Endothelial cell of umbilical vein (primary cell): ENCODE data around the gene FAM168A. TPM values are rescaled to one million over a fixed set of nuclear protein-coding genes. Genes with fewer than 3 reads are reported as not detected.

ENCODE experiments used
- BruUV-seq: library from RNA; stranded (reverse); fragments of 400-500 nt; replicated peaks from 2 replicates; lab custom pipeline; 2021; lab: Mats Ljungman, UMichigan
- CTCF ChIA-PET: fragments of 300-600, 350-600 bp; sonication (Branson Sonifier 250); formaldehyde crosslinking; loops from one replicate; lab custom pipeline; 2021; ENCODE audit warnings: antibody characterized with exemption, inconsistent platforms; lab: Charles Lee
- POLR2A ChIA-PET: fragments of 300-600, 350-600 bp; sonication (Branson Sonifier 250); formaldehyde crosslinking; loops from one replicate; lab custom pipeline; 2021; ENCODE audit warnings: antibody characterized with exemption, inconsistent platforms; lab: Charles Lee
- DNase-seq: peaks from one replicate; pipeline ENCODE4 v3.0.0-alpha.2; 2011; ENCODE audit warnings: low read depth, low spot score
- FAIRE-seq: peaks from 2 replicates; lab custom pipeline; 2011; peaks lifted over from hg19 to GRCh38; lab: Jason Lieb, UNC
- H2AFZ ChIP-seq: 2 replicates; pipeline ENCODE4 v1.6.0; 2012; ENCODE audit warnings: low read depth, low read length, control low read depth, inconsistent platforms
- H3K27ac ChIP-seq: 2 replicates; pipeline ENCODE4 v1.5.1; 2011; ENCODE audit warnings: low read depth, mild to moderate bottlenecking, control low read depth, low read length, moderate library complexity; ENCODE audit not compliant: insufficient read depth
- H3K27me3 ChIP-seq, 2 experiments: 2 replicates each; pipeline versions ENCODE4 v1.6.0 to v1.6.1; 2011; ENCODE audit warnings: low read length in 2 of 2, mixed read lengths in 1 of 2; ENCODE audit not compliant: control insufficient read depth in 2 of 2, insufficient read depth in 2 of 2
- H3K36me3 ChIP-seq, 2 experiments: 2 replicates in 1 of 2; 3 replicates in 1 of 2; pipeline ENCODE4 v1.5.1; 2011; ENCODE audit warnings: low read length in 2 of 2, mild to moderate bottlenecking in 1 of 2, moderate library complexity in 1 of 2; ENCODE audit not compliant: control insufficient read depth in 2 of 2, insufficient read depth in 2 of 2; ENCODE audit errors: extremely low read depth in 1 of 2
- H3K4me1 ChIP-seq: 3 replicates; pipeline ENCODE4 v1.5.1; 2011; ENCODE audit warnings: mild to moderate bottlenecking, low read length; ENCODE audit not compliant: control insufficient read depth, insufficient read depth; ENCODE audit errors: extremely low read depth
- H3K4me2 ChIP-seq: 2 replicates; pipeline ENCODE4 v1.6.1; 2011; ENCODE audit warnings: low read length, control low read depth, mixed read lengths; ENCODE audit not compliant: insufficient read depth
- H3K4me3 ChIP-seq, 3 experiments: fragments of 200-600 bp in 1 of 3; sonication (generic), shearing (Covaris generic) in 1 of 3; replicated peaks in 1 of 3; 2 replicates each; pipeline ENCODE4 v1.5.1; 2011 to 2016; ENCODE audit warnings: control low read depth in 3 of 3, low read length in 3 of 3, mild to moderate bottlenecking in 2 of 3, inconsistent platforms in 1 of 3, low read depth in 1 of 3, moderate library complexity in 1 of 3; ENCODE audit not compliant: insufficient read depth in 1 of 3
- H3K79me2 ChIP-seq: 2 replicates; pipeline ENCODE4 v1.6.0; 2012; ENCODE audit warnings: low read length, inconsistent platforms; ENCODE audit not compliant: control insufficient read depth, insufficient read depth
- H3K9ac ChIP-seq: replicated peaks from 2 replicates; pipeline ENCODE3; 2011; ENCODE audit warnings: low read length, control low read depth; ENCODE audit not compliant: insufficient read depth; ENCODE audit errors: extremely low read depth
- H3K9me1 ChIP-seq: replicated peaks from 3 replicates; pipeline ENCODE4 v1.6.0; 2011; ENCODE audit warnings: mild to moderate bottlenecking, low read length; ENCODE audit not compliant: control insufficient read depth, insufficient read depth; ENCODE audit errors: extremely low read depth
- H3K9me3 ChIP-seq: replicated peaks from 2 replicates; pipeline ENCODE4 v1.5.1; 2012; ENCODE audit warnings: low read length, inconsistent platforms; ENCODE audit not compliant: control insufficient read depth, insufficient read depth
- H4K20me1 ChIP-seq: replicated peaks from 2 replicates; pipeline ENCODE3; 2011; ENCODE audit warnings: mild to moderate bottlenecking, low read length; ENCODE audit not compliant: control insufficient read depth, insufficient read depth; ENCODE audit errors: extremely low read depth
- CTCF ChIP-seq, 2 donors: IDR thresholded peaks; 1 replicate in 1 of 2; 2 replicates in 1 of 2; pipeline ENCODE4 v1.5.1; 2011; ENCODE audit warnings: low read length in 2 of 2, mild to moderate bottlenecking in 2 of 2, moderate library complexity in 2 of 2, control low read depth in 1 of 2, inconsistent platforms in 1 of 2, low read depth in 1 of 2; ENCODE audit not compliant: insufficient read depth in 1 of 2; ENCODE audit errors: extremely low read depth in 1 of 2
- EZH2 ChIP-seq: IDR thresholded peaks from 2 replicates; pipeline ENCODE4 v1.6.1; 2012; ENCODE audit warnings: borderline replicate concordance, low read depth, mild to moderate bottlenecking, moderate library complexity, low read length, inconsistent platforms; ENCODE audit not compliant: severe bottlenecking
- FOS ChIP-seq: IDR thresholded peaks from 2 replicates; pipeline ENCODE4 v1.6.1; 2011; ENCODE audit warnings: mild to moderate bottlenecking, low read length, moderate library complexity, borderline replicate concordance; ENCODE audit not compliant: insufficient read depth
- MAX ChIP-seq: IDR thresholded peaks from 2 replicates; pipeline ENCODE4 v1.6.1; 2011; ENCODE audit not compliant: insufficient read depth, insufficient read length
- MYC ChIP-seq: IDR thresholded peaks from one replicate; pipeline ENCODE4 v1.6.1; 2011; ENCODE audit warnings: mild to moderate bottlenecking, low read depth, low read length
- POLR2AphosphoS5 ChIP-seq: IDR thresholded peaks from 2 replicates; pipeline ENCODE4 v1.6.1; 2012; ENCODE audit warnings: low read depth, mild to moderate bottlenecking, control low read depth, low read length, moderate library complexity; ENCODE audit not compliant: insufficient read depth
- dilution Hi-C: fragments of 300-500 bp; cut with MboI; formaldehyde crosslinking; loops from one replicate; pipeline ENCODE4 v1.15.0; 2019; ENCODE audit warnings: low sequenced_read_pairs; ENCODE audit not compliant: extremely low pct_ligation_motif_present
- intact Hi-C: fragments of 100-400 bp; cut with micrococcal nuclease; formaldehyde crosslinking; loops from one replicate; pipeline ENCODE4 v1.10.0; 2022
- polyA plus RNA-seq, 4 experiments: library from polyadenylated mRNA; depleted of rRNA in 3 of 4; stranded (reverse) in 3 of 4; unstranded in 1 of 4; fragments of >200 nt; gene quantifications; 2 replicates each; pipeline versions ENCODE4 v1.2.1 to v1.2.3, GENCODE V29; 2011 to 2012; ENCODE audit warnings: missing spikeins in 1 of 4
- total RNA-seq: library from RNA; stranded (reverse); gene quantifications from 2 replicates; pipeline ENCODE4 v1.2.3, GENCODE V29; 2021

The FAM168A gene
- total and polyA plus RNA-seq, 2 donors (not counting 3 experiments of a cell fraction or from before 2014, with no cell fraction given) = 17.0 to 20.5 TPM

DNA sequence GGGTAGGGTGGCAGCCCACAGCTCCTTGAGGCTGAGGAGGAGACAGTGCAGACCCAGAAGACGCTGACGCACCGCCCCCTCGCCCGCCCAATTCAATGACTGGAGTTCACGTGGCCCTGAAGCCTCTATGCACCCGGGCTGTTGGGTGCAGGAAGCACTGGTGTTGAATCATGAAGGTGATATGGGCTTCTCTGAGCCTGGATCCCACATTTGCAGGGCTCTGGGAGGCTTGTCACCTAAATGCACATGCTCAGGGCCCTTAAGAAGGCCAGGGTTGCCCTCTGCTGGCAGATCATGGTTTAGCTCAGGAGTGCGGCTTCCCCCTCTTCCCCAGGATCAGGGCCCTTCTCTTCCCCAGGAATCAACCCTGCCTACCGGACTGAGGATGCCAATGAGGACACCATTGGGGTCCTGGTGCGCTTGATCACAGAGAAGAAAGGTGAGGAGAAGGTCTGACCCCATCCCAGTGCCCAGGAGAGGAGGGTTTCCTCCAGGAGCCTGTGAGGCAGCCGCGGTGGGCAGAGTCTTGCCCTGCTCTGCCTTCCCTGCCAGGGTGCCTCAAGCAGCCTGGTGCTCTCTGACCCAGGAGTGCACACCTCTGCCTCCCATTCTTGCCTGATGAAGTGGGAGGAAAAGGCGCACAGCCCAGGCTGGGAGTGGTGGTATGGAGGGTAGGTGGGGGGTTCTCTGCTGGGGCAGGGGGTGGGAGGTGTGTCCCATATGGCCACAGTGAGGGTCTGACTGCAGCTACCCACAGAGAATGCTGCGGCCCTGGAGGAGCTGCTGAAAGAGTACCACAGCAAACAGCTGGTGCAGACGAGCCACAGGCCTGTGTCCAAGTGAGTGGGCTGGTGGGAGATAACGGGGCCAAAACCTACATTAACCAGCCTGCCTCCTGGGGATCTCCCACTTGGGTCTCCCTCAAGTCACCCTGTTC is 204.2 kb downstream of the FAM168A start:
- Histone ChIP-seq H3K4me1 (peaks cover 13% of the 10 kb centered on the region), H3K79me2 (no peaks in the 10 kb centered on the region), H3K27ac (peak overlapping the region; percentile 46), H3K36me3 (peaks cover 0 to 9% of the 10 kb centered on the region in 2 experiments), H3K27me3 (no peaks in the 10 kb centered on the region), H2AFZ (no peak overlapping the region), H3K4me2 (no peak overlapping the region), H3K4me3 (no peak overlapping the region), H3K9ac (no peak overlapping the region), H3K9me1 (no peaks in the 10 kb centered on the region), H4K20me1 (no peaks in the 10 kb centered on the region), H3K9me3 (no peaks in the 10 kb centered on the region)
- intact Hi-C loops (loop anchor here (1.0 kb wide), 6 partner anchors 17 to 208 kb away; partner anchors contain the start of gene RELT), dilution Hi-C loops (no loop called here)
- ChIA-PET CTCF (interaction anchor here (0.5 to 6.2 kb wide), 37 partner anchors 9 to 668 kb away, joined by 3 to 253 read pairs (median 6); partner anchors contain the start of genes ARHGEF17 and RELT), POLR2A (interaction anchor here (0.7 kb wide), 1 partner anchor 204 kb away, joined by 3 read pairs; the partner anchor contains the start of gene FAM168A)
- TF ChIP-seq FOS = no peak
- TF ChIP-seq EZH2 = no peak
- no peak for TF ChIP-seq POLR2AphosphoS5
- TF ChIP-seq CTCF (IDR thresholded peaks at IDR 0.05; ENCODE audit: extremely low read depth in 1 of 2, insufficient read depth in 1 of 2, low read depth in 1 of 2, low read length in 2 of 2) = peak; percentile 78 to 89
- no peak for TF ChIP-seq MYC
- peak; percentile 73 for TF ChIP-seq MAX
- BruUV-seq = no TSS peak
- DNase-seq (peak; percentile 73), FAIRE-seq (no peak)
